Loucy (cell line): ENCODE measurements around the gene FZD8.

Source experiments
- H2AFZ ChIP-seq: fragments of 200-600 bp; sonication (generic); 2 replicates; pipeline ENCODE4 v1.6.0; 2016; ENCODE audit warnings: antibody characterized with exemption, mild to moderate bottlenecking, low read length, moderate library complexity
- H3F3A ChIP-seq: fragments of 200-600 bp; 2 replicates; pipeline ENCODE4 v1.6.0; 2016; ENCODE audit warnings: antibody characterized with exemption, low read depth, mild to moderate bottlenecking
- H3K27me3 ChIP-seq: fragments of 200-600 bp; sonication (generic); 2 replicates; pipeline ENCODE4 v1.6.1; 2014; ENCODE audit warnings: low read length, mild to moderate bottlenecking; ENCODE audit not compliant: insufficient read depth, poor library complexity, severe bottlenecking
- H3K36me3 ChIP-seq: fragments of 200-600 bp; sonication (generic); 2 replicates; pipeline ENCODE4 v1.6.1; 2016; ENCODE audit warnings: low read length; ENCODE audit not compliant: insufficient read depth
- H3K4me1 ChIP-seq: fragments of 200-600 bp; sonication (generic); 2 replicates; pipeline ENCODE4 v1.5.1; 2014; ENCODE audit warnings: low read length, mild to moderate bottlenecking; ENCODE audit not compliant: insufficient read depth, poor library complexity, severe bottlenecking
- H3K4me2 ChIP-seq: fragments of 200-600 bp; sonication (generic); 2 replicates; pipeline ENCODE4 v1.6.0; 2014; ENCODE audit warnings: antibody characterized with exemption, low read length, low read depth, mild to moderate bottlenecking; ENCODE audit not compliant: poor library complexity, severe bottlenecking
- H3K4me3 ChIP-seq: fragments of 200-600 bp; sonication (generic); 2 replicates; pipeline ENCODE4 v1.5.1; 2014; ENCODE audit warnings: low read length, mild to moderate bottlenecking, mixed read lengths; ENCODE audit not compliant: poor library complexity, severe bottlenecking
- H3K79me2 ChIP-seq: fragments of 200-600 bp; sonication (generic); 2 replicates; pipeline ENCODE4 v1.6.1; 2014; ENCODE audit warnings: low read length; ENCODE audit not compliant: insufficient read depth
- H3K9ac ChIP-seq: fragments of 200-600 bp; sonication (generic); 2 replicates; pipeline ENCODE4 v1.6.0; 2014; ENCODE audit warnings: mild to moderate bottlenecking, low read depth, low read length, moderate library complexity; ENCODE audit not compliant: poor library complexity, severe bottlenecking
- H3K9me2 ChIP-seq: fragments of 200-600 bp; sonication (generic); replicated peaks from 2 replicates; pipeline ENCODE4 v1.6.1; 2016; ENCODE audit warnings: low read depth, low read length, mixed read lengths
- H3K9me3 ChIP-seq: fragments of 200-600 bp; sonication (generic); 2 replicates; pipeline ENCODE4 v1.6.1; 2014; ENCODE audit warnings: mild to moderate bottlenecking, antibody characterized with exemption, low read length, low read depth; ENCODE audit not compliant: insufficient read depth
- H4K20me1 ChIP-seq: fragments of 200-600 bp; sonication (generic); 2 replicates; pipeline ENCODE4 v1.6.0; 2014; ENCODE audit warnings: antibody characterized with exemption, low read length, mild to moderate bottlenecking; ENCODE audit not compliant: insufficient read depth, poor library complexity, severe bottlenecking
- EZH2phosphoT487 ChIP-seq: fragments of 200-600 bp; IDR thresholded peaks from 2 replicates; pipeline ENCODE4 v1.6.1; 2018; ENCODE audit warnings: antibody characterized with exemption, mild to moderate bottlenecking, moderate library complexity, borderline replicate concordance
- TF ChIP-seq, protein P1 (sequence below): fragments of 200-600 bp; sonication (generic); conservative IDR thresholded peaks from 2 replicates; pipeline ENCODE4 v1.5.1; 2014; ENCODE audit warnings: mild to moderate bottlenecking, antibody characterized with exemption, low read length

The FZD8 gene

DNA sequence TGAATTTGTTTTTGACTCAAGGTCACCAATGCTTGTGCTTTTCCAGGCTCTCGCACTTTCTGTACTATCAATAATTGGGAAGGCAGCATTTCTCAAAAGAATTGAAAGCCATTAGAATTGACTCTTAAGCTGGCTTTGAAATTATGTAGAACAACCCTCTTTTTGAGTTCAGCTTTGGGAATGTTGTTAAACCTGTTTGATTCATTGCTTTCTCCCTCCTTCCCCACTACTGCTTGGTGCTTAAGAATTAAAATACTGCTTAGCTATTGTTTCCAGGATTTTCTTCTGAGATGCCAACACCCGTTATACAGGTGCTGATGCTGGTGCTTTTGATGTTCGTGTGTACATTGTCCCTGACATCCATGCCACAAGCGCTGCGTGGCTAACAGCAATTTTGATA, 15.5 kb upstream of the FZD8 start:
- H3F3A ChIP-seq: no peaks in the 10 kb centered on the region
- H3K9me3 ChIP-seq: no peaks in the 10 kb centered on the region; the same call in 1 of the 2 replicates
- no peaks in the 10 kb centered on the region for H4K20me1 ChIP-seq
- no peaks in the 10 kb centered on the region for H3K4me1 ChIP-seq
- H2AFZ ChIP-seq: no peak overlapping the region
- no peak overlapping the region for H3K4me3 ChIP-seq
- H3K4me2 ChIP-seq: no peak overlapping the region
- H3K9me2 ChIP-seq: no peaks in the 10 kb centered on the region; the same call in 1 of the 2 replicates
- no peaks in the 10 kb centered on the region for H3K79me2 ChIP-seq
- H3K27me3 ChIP-seq: no peaks in the 10 kb centered on the region
- no peak for TF ChIP-seq EZH2phosphoT487
- TF ChIP-seq, protein P1, sequence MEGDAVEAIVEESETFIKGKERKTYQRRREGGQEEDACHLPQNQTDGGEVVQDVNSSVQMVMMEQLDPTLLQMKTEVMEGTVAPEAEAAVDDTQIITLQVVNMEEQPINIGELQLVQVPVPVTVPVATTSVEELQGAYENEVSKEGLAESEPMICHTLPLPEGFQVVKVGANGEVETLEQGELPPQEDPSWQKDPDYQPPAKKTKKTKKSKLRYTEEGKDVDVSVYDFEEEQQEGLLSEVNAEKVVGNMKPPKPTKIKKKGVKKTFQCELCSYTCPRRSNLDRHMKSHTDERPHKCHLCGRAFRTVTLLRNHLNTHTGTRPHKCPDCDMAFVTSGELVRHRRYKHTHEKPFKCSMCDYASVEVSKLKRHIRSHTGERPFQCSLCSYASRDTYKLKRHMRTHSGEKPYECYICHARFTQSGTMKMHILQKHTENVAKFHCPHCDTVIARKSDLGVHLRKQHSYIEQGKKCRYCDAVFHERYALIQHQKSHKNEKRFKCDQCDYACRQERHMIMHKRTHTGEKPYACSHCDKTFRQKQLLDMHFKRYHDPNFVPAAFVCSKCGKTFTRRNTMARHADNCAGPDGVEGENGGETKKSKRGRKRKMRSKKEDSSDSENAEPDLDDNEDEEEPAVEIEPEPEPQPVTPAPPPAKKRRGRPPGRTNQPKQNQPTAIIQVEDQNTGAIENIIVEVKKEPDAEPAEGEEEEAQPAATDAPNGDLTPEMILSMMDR: no peak
- no peak overlapping the region for H3K9ac ChIP-seq
- H3K36me3 ChIP-seq: no peaks in the 10 kb centered on the region

DNA sequence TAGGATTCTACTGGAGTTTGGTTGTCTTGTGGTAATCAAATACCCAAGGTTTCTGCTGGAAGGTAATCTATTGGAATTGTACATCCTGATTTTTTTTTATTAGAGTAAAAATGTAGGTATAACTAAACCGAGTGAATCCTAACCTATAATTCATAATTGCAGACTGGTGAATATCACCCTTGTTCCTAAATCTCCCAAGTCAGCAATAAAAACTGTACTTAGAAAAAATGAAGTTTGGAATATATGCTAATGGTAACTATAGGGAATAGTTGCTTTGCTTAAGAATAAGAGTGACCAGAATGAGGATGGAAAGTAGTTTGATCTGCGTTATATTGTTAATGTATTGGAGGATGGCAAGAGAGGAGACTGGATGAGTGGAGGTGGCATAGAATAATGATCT, 10.7 kb upstream of the FZD8 start:
- H3K27me3 ChIP-seq: no peaks in the 10 kb centered on the region
- H3K36me3 ChIP-seq: no peaks in the 10 kb centered on the region
- H3K4me1 ChIP-seq: no peaks in the 10 kb centered on the region
- no peak overlapping the region for H3K4me2 ChIP-seq
- TF ChIP-seq, protein P1: no peak
- H3K9ac ChIP-seq: no peak overlapping the region
- H3K9me2 ChIP-seq: no peaks in the 10 kb centered on the region
- no peaks in the 10 kb centered on the region for H3F3A ChIP-seq
- no peaks in the 10 kb centered on the region for H3K79me2 ChIP-seq
- no peaks in the 10 kb centered on the region for H3K9me3 ChIP-seq
- no peaks in the 10 kb centered on the region for H4K20me1 ChIP-seq
- H3K4me3 ChIP-seq: no peak overlapping the region
- no peak overlapping the region for H2AFZ ChIP-seq

DNA sequence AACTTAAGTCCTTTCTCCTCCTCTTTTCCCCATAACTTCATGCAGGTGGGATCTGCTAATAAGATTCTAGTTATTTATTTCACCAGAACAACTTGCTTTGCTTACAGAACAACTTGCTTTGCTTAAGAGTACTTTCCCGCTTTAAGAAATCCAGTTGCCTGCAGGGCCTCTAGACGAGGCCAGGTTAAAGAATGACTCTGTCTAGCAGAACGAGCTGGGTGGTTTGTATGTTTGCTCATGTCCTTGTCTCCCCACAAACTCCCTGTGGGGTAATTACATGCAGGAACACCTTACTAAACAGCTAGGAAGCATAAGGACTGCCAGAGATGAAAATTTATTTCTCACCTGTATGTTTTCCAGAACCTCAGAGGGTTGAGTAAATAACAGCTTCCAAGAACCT, 8.8 kb upstream of the FZD8 start:
- Histone ChIP-seq H3F3A (no peaks in the 10 kb centered on the region), H4K20me1 (no peaks in the 10 kb centered on the region), H3K4me3 (no peak overlapping the region), H3K27me3 (no peaks in the 10 kb centered on the region), H3K36me3 (no peaks in the 10 kb centered on the region), H2AFZ (no peak overlapping the region), H3K4me2 (no peak overlapping the region), H3K4me1 (no peaks in the 10 kb centered on the region), H3K9ac (no peak overlapping the region), H3K79me2 (no peaks in the 10 kb centered on the region), H3K9me2 (no peaks in the 10 kb centered on the region), H3K9me3 (no peaks in the 10 kb centered on the region)
- TF ChIP-seq, protein P1: no peak
- no peak for TF ChIP-seq EZH2phosphoT487
